GM12874 (cell line): Measurements from ENCODE around the gene ZC3H6.

Experiments used
- TF ChIP-seq, protein P1 (sequence below): IDR thresholded peaks from 2 replicates; pipeline ENCODE4 v1.5.1; 2011; ENCODE audit warnings: low read depth, mild to moderate bottlenecking, control low read depth, low read length, moderate library complexity; ENCODE audit not compliant: insufficient read depth

The ZC3H6 gene

GRCh38 chr2:112275311-112275886, at the start of gene ZC3H6:
ZC3H6 (plus strand) TSS chr2:112275597; CDS start chr2:112275995, 398 bp downstream.
- TF ChIP-seq, protein P1, sequence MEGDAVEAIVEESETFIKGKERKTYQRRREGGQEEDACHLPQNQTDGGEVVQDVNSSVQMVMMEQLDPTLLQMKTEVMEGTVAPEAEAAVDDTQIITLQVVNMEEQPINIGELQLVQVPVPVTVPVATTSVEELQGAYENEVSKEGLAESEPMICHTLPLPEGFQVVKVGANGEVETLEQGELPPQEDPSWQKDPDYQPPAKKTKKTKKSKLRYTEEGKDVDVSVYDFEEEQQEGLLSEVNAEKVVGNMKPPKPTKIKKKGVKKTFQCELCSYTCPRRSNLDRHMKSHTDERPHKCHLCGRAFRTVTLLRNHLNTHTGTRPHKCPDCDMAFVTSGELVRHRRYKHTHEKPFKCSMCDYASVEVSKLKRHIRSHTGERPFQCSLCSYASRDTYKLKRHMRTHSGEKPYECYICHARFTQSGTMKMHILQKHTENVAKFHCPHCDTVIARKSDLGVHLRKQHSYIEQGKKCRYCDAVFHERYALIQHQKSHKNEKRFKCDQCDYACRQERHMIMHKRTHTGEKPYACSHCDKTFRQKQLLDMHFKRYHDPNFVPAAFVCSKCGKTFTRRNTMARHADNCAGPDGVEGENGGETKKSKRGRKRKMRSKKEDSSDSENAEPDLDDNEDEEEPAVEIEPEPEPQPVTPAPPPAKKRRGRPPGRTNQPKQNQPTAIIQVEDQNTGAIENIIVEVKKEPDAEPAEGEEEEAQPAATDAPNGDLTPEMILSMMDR: 0 out of 2 replicates have a peak, but pooled peaks have one; percentile 12

- TF ChIP-seq, protein P1: no peak
Observed at GRCh38 chr2:112229348-112229747, 46.0 kb upstream of the ZC3H6 start.

DNA sequence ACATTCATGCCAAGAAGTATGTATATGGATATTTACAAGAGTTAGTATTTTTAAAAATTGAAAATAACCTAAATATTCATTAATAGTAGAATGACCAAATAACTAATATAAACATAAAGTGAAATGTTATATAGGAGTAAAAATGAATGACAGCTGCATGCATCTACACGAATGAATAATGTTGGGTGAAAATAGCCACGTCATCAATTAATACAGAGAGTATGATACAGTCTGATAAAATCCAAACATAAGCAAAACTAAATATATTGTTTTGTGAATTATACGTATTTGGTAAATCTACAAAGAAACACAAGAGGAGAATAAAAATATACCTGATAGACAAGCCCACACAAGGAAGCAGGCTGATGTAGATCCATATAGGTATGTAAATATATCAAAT, 45.0 kb upstream of the ZC3H6 start:
- TF ChIP-seq, protein P1: no peak

- TF ChIP-seq, protein P1: no peak
Observed at GRCh38 chr2:112239862-112240261, 35.5 kb upstream of the ZC3H6 start.

GRCh38 chr2:112242384-112242783, 33.0 kb upstream of the ZC3H6 start:
- TF ChIP-seq, protein P1: no peak

DNA sequence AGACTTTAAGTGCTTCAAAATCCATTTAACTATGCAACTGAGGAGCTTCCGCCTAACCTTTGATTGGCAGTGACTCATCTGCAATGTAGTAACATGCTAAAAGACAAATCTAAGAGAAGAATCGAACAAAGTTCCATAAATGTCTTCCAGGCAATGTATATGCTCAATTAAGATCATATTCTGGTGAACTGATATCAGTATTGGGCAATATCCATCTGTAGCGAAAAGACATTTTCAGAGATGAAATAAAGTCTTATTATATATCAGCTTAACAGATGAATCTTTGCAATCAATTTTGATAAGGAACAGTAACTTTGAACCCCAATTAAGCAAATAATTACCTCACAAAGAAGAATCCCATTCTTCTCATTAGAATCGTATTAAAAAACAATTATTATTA, 32.2 kb upstream of the ZC3H6 start:
- TF ChIP-seq, protein P1: no peak

GRCh38 chr2:112244854-112245253, 30.5 kb upstream of the ZC3H6 start:
- TF ChIP-seq, protein P1: no peak
